ENCODE measurements around the gene AEN. TPM values are rescaled to one million over a fixed set of nuclear protein-coding genes. Genes with fewer than 3 reads are reported as not detected.

AEN gene
- total and polyA plus RNA-seq, 2 of the 8 experiments (the other 6 are each of a cell fraction or from before 2014, with no cell fraction given) = 112 to 122 TPM

DNA sequence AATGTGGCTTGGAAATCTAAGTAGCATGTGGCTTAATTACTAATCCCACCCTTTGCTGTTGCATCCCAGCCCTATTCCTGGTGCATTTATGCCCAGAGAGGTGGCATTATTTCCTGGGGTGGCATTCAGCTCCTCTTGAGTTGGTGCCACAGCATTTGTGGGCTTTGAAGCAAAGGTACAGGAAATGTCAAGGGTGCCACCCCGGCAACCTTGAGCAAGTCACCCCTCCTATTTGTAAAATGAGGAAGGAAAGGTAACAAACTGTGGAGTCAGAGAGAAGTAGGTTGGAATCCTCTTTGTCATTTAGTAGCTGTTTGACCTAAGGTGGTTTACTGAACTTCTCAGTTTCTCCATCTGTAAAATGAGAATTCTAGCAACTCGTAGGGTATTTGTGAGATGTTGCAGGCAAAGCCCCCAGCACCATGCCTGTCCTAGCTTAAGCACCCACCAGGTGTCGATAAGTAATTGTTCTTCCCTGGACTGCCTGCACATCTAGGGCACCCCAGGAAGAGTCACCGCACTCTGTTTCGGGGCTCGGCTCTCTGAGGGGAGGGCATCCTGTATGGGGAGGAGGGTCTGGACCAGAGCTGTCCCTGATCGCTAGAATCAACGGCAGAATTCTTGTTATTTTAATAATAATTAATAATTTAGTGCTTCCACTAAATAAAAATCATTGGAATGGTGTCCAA lies 34.8 kb downstream of the AEN start:
- H3K4me1 ChIP-seq (replicated peaks in 1 of 4; ENCODE audit: control insufficient read depth in 3 of 4, insufficient read depth in 4 of 4, low read length in 3 of 4) = peaks cover 0 to 13% (median 9%) of the 10 kb centered on the region in 4 experiments; a peak in 6 of 7 replicates
- no peaks in the 10 kb centered on the region for H3K79me1 ChIP-seq (ENCODE audit: low read depth, low read length)
- 94% methylated on average over 8 of the region's 8 CpGs; no CpG with 5 or more reads in 1 of the 2 experiments for WGBS, 2 experiments (ENCODE audit: extremely low coverage in 1 of 2, insufficient coverage in 1 of 2, insufficient read length in 1 of 2, insufficient replicate concordance in 2 of 2, low coverage in 1 of 2, low lambda C conversion rate in 2 of 2, missing lambda C conversion rate in 1 of 2)
- TF ChIP-seq RAD21 (IDR thresholded peaks at IDR 0.05 in 1 of 2, conservative IDR thresholded peaks at IDR 0.05 in 1 of 2; ENCODE audit: low read depth in 2 of 2, low read length in 2 of 2) (no peak), TBP (IDR thresholded peaks at IDR 0.05; ENCODE audit: low read depth, low read length) (no peak), SIN3A (conservative IDR thresholded peaks at IDR 0.05 in 1 of 2, IDR thresholded peaks at IDR 0.05 in 1 of 2; ENCODE audit: low read depth in 1 of 2, low read length in 2 of 2) (no peak), FOSL1 (IDR thresholded peaks at IDR 0.05; ENCODE audit: insufficient read depth, low read depth, low read length) (no peak)
- ChIA-PET POLR2A (ENCODE audit: partially characterized antibody) (interaction anchor here (0.6 to 2.3 kb wide), 4 partner anchors 8 to 343 kb away, joined by 3 to 7 read pairs (median 4); partner anchors contain the start of gene ISG20), CTCF (ENCODE audit: partially characterized antibody) (interaction anchor here (0.6 to 8.1 kb wide), 32 partner anchors 8 to 502 kb away, joined by 3 to 114 read pairs (median 5); no protein-coding TSS in a partner anchor)
- no peak for FAIRE-seq
- H3K4me3 ChIP-seq (ENCODE audit: extremely low read depth in 1 of 4, insufficient read depth in 2 of 4, low read depth in 3 of 4, low read length in 4 of 4) = no peak overlapping the region
- no peak overlapping the region for H2BK5ac ChIP-seq (ENCODE audit: low read depth, low read length)
- no peaks in the 10 kb centered on the region for H3K79me2 ChIP-seq (ENCODE audit: control insufficient read depth in 1 of 2, insufficient read depth in 2 of 2, low read length in 2 of 2)
- no peak overlapping the region for H2AK5ac ChIP-seq (ENCODE audit: low read depth, low read length)
- H4K20me1 ChIP-seq (replicated peaks in 1 of 2; ENCODE audit: control insufficient read depth in 1 of 2, insufficient read depth in 2 of 2, low read length in 2 of 2) = no peaks in the 10 kb centered on the region
- no peaks in the 10 kb centered on the region for H3K36me3 ChIP-seq (ENCODE audit: control insufficient read depth in 2 of 4, insufficient read depth in 4 of 4, low read length in 3 of 4)
- DNase-seq (ENCODE audit: low read depth in 1 of 2, low spot score in 2 of 2) = no peak
- H3K27me3 ChIP-seq (replicated peaks in 1 of 4; ENCODE audit: control insufficient read depth in 3 of 4, extremely low read depth in 1 of 4, insufficient read depth in 3 of 4, low read length in 3 of 4) = no peaks in the 10 kb centered on the region; a peak in 1 of 7 replicates
- H3K9me3 ChIP-seq (ENCODE audit: insufficient read depth in 2 of 2, low read depth in 1 of 2, low read length in 1 of 2) = no peaks in the 10 kb centered on the region
- H2AFZ ChIP-seq (ENCODE audit: low read length) = no peak overlapping the region
- H4K8ac ChIP-seq (ENCODE audit: extremely low read depth, insufficient read depth, low read length) = no peak overlapping the region
- H4K91ac ChIP-seq (replicated peaks; ENCODE audit: insufficient read length, low read length) = no peak overlapping the region
- no peak overlapping the region for H2BK120ac ChIP-seq (replicated peaks; ENCODE audit: low read depth, low read length)
- no peak overlapping the region for H3K4ac ChIP-seq (replicated peaks; ENCODE audit: insufficient read length, low read depth, low read length)
- H3K9ac ChIP-seq (replicated peaks in 1 of 4; ENCODE audit: extremely low read depth in 1 of 4, low read depth in 3 of 4, low read length in 3 of 4) = no peak overlapping the region
- H3K14ac ChIP-seq (ENCODE audit: insufficient read length) = no peak overlapping the region
- H2BK15ac ChIP-seq (ENCODE audit: low read length) = no peak overlapping the region
- H3K27ac ChIP-seq (ENCODE audit: low read depth, low read length) = no peak overlapping the region
- no peak overlapping the region for H3K56ac ChIP-seq (replicated peaks; ENCODE audit: insufficient read length, low read depth, low read length)
- H2BK20ac ChIP-seq (ENCODE audit: low read length) = no peak overlapping the region
- no peaks in the 10 kb centered on the region for H3K23me2 ChIP-seq (ENCODE audit: low read depth, low read length)
- no peak overlapping the region for H2BK12ac ChIP-seq (ENCODE audit: low read depth, low read length)
- H3K23ac ChIP-seq (ENCODE audit: insufficient read length) = no peak overlapping the region
- H3K18ac ChIP-seq (ENCODE audit: extremely low read depth, low read length) = no peak overlapping the region
- H3K4me2 ChIP-seq (ENCODE audit: insufficient read depth in 1 of 2, low read depth in 2 of 2, low read length in 2 of 2) = no peak overlapping the region
- H4K5ac ChIP-seq (ENCODE audit: insufficient read length, low read depth, low read length) = no peak overlapping the region
